AG04450 (cell line): ENCODE results near the gene IGFN1. TPM values are rescaled to one million over a fixed set of nuclear protein-coding genes. Genes with fewer than 3 reads are reported as not detected.
"Not testable (repeated sequence)": the region's sequence is repeated elsewhere in the genome, so short reads cannot be mapped to it uniquely, and the experiment has no call there.

Experiments used
- CTCF ChIA-PET: fragments of 300-600, 350-600 bp; formaldehyde crosslinking; extraction: SDS; loops from one replicate; lab custom pipeline; 2022; ENCODE audit warnings: antibody characterized with exemption, inconsistent platforms; lab: Charles Lee
- POLR2A ChIA-PET: fragments of 350-600 bp; formaldehyde crosslinking; extraction: SDS; loops from one replicate; lab custom pipeline; 2021; ENCODE audit warnings: antibody characterized with exemption, inconsistent platforms; lab: Yijun Ruan, JAX
- DNase-seq: peaks from one replicate; pipeline ENCODE4 v3.0.0-alpha.2; 2011; ENCODE audit warnings: low read depth, low spot score
- H3K27ac ChIP-seq: one replicate; pipeline ENCODE4 v1.5.1; 2012; ENCODE audit warnings: low read depth, low read length, control low read depth
- H3K27me3 ChIP-seq: one replicate; pipeline ENCODE4 v1.6.0; 2012; ENCODE audit warnings: low read length; ENCODE audit not compliant: control insufficient read depth, insufficient read depth
- H3K4me3 ChIP-seq: 2 replicates; pipeline ENCODE4 v1.5.1; 2011; ENCODE audit warnings: mild to moderate bottlenecking, low read depth, low read length, control low read depth
- H3K9me3 ChIP-seq: 2 replicates; pipeline ENCODE4 v1.5.1; 2012; ENCODE audit warnings: low read length; ENCODE audit not compliant: control insufficient read depth, insufficient read depth
- polyA plus RNA-seq: library from polyadenylated mRNA; depleted of rRNA; stranded (reverse); fragments of >200 nt; gene quantifications from 2 replicates; pipeline ENCODE4 v1.2.3, GENCODE V29; 2011
- TF ChIP-seq, protein P1 (sequence below): IDR thresholded peaks from 2 replicates; pipeline ENCODE4 v1.5.1; 2011; ENCODE audit warnings: low read depth, low read length, control low read depth, inconsistent platforms

The IGFN1 gene
- polyA plus RNA-seq, 1 experiment, result not detected

DNA sequence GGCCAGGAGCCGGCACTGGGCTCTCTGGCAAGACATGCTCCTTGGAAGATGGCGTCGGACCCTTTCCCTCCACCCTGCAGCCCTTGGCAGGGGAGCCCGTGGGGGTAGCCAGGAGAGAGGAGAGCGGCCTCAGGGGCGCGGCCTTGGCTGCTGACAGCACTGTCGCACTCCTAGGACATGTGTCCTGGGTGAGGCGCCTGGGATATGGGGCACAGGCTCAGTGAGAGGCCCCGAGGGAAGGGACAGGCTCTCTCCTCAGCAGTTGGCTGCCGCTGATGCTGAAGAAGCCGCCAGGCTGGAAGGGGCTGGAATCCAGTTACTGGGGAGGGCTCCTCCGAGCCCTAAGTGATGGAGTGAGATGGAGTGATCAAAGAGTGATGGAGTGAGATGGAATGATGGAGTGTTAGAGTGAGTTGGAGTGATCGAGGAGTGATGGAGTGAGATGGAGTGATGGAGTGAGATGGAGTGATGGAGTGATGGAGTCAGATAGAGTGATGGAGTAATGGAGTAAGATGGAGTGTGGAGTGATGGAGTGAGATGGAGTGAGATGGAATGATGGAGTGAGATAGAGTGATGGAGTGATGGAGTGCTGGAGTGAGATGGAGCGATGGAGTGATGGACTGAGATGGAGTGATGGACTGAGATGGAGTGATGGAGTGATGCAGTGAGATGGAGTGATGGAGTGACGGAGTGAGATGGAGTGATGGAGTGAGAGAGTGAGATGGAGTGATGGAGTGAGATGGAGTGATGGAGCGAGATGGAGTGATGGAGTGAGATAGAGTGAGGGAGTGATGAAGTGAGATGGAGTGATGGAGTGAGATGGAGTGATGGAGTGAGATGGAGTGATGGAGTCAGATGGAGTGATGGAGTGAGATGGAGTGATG lies 65.1 kb downstream of the IGFN1 start:
- peaks cover 3% of the 10 kb centered on the region; the same call in 1 of the 2 replicates for H3K9me3 ChIP-seq
- H3K27ac ChIP-seq, result no peak overlapping the region
- CTCF ChIA-PET, result interaction anchor here (0.6 to 2.5 kb wide), 6 partner anchors 7 to 192 kb away, joined by 4 to 89 read pairs (median 7); no protein-coding TSS in a partner anchor
- TF ChIP-seq, protein P1, sequence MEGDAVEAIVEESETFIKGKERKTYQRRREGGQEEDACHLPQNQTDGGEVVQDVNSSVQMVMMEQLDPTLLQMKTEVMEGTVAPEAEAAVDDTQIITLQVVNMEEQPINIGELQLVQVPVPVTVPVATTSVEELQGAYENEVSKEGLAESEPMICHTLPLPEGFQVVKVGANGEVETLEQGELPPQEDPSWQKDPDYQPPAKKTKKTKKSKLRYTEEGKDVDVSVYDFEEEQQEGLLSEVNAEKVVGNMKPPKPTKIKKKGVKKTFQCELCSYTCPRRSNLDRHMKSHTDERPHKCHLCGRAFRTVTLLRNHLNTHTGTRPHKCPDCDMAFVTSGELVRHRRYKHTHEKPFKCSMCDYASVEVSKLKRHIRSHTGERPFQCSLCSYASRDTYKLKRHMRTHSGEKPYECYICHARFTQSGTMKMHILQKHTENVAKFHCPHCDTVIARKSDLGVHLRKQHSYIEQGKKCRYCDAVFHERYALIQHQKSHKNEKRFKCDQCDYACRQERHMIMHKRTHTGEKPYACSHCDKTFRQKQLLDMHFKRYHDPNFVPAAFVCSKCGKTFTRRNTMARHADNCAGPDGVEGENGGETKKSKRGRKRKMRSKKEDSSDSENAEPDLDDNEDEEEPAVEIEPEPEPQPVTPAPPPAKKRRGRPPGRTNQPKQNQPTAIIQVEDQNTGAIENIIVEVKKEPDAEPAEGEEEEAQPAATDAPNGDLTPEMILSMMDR, result no peak
- peaks cover 14% of the 10 kb centered on the region for H3K27me3 ChIP-seq
- POLR2A ChIA-PET, result no interaction called here
- no peak overlapping the region for H3K4me3 ChIP-seq
- no peak for DNase-seq

DNA sequence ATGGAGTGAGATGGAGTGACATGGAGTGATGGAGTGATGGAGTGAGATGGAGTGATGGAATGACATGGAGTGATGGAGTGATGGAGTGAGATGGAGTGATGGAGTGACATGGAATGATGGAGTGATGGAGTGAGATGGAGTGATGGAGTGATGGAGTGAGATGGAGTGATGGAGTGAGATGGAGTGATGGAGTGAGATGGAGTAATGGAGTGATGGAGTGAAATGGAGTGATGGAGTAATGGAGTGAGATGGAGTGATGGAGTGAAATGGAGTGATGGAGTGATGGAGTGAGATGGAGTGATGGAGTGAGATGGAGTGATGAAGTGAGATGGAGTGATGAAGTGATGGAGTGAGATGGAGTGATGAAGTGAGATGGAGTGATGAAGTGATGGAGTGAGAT lies 67.5 kb downstream of the IGFN1 start:
- CTCF ChIA-PET, result interaction anchor here (0.6 kb wide), 1 partner anchor 103 kb away, joined by 3 read pairs; no protein-coding TSS in a partner anchor
- H3K4me3 ChIP-seq, H3K9me3 ChIP-seq, H3K27me3 ChIP-seq, H3K27ac ChIP-seq, POLR2A ChIA-PET, DNase-seq: not testable (repeated sequence)

DNA sequence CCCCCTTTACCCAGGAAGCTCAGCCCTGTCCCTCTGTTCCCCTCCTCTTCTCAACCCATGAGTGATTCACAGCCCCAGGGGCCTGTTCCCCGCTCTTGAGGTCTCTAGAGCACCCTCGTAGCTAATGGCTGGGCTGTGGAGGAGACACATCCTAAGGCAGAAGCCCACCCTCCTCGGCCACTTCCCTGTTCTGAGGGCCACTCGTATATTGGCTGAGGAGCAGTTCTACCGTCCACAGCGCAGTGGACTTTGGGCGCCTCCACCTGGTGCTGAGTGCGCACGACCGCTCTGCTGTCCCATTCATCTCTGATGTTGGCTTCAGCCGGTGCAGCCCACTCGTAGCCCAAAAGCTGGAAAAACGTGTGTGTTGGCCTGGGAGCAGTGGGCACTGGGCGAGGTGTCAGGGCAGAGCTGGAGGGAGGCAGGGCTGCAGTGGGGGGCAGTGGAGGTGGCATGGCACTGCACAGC lies 68.2 kb downstream of the IGFN1 start:
- Histone ChIP-seq H3K9me3 (peaks cover 3% of the 10 kb centered on the region; the same call in 1 of the 2 replicates), H3K27me3 (no peaks in the 10 kb centered on the region), H3K27ac (no peak overlapping the region), H3K4me3 (no peak overlapping the region)
- ChIA-PET CTCF (interaction anchor here (0.6 to 1.4 kb wide), 3 partner anchors 88 to 103 kb away, joined by 3 to 7 read pairs (median 5); no protein-coding TSS in a partner anchor), POLR2A (no interaction called here)
- TF ChIP-seq, protein P1, result no peak
- no peak for DNase-seq

DNA sequence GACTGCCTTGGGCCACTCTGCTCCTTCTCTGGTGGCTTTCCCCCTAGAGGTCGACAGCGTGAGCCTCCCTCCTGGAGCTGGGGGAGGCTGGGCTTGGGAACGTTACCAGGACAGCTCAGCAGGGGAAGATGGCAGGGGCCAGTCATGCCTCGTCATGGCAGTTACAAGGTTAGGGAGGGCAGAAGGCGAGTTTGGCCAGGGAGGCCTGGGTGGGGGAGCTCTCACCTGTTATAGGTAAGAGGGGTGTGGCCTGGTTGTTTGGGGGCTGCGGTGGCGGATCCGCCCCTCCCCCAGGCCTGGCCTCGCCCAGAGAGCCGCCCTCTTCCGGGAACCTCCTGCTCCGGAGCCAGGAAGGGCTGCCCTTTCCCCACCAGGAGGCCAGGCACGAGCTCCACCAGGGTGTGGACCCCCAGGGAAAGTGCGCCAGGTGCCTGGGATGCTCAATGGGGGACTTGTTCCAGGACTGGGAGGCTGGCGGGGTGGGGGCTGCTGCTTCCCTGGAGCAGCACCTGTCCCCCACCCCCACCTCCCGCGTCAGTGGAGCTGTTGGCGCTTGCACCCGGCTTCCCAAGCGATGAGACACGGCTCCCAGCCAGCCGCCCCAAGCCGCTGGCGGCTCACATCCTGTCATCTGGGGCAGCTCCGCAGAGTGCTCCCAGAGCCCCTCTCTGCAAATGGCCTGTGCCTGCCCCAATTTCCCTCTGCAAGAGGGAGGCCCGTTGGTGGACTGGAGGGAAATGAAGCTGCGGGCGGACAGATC lies 69.0 kb downstream of the IGFN1 start:
- POLR2A ChIA-PET, result interaction anchor here (0.7 kb wide), 1 partner anchor 9 kb away, joined by 3 read pairs; no protein-coding TSS in a partner anchor
- TF ChIP-seq, protein P1, result no peak
- no peaks in the 10 kb centered on the region for H3K27me3 ChIP-seq
- CTCF ChIA-PET, result interaction anchor here (0.7 to 1.4 kb wide), 5 partner anchors 87 to 188 kb away, joined by 3 to 7 read pairs (median 5); no protein-coding TSS in a partner anchor
- DNase-seq, result no peak
- no peak overlapping the region for H3K4me3 ChIP-seq
- no peak overlapping the region for H3K27ac ChIP-seq
- H3K9me3 ChIP-seq, result peaks cover 3% of the 10 kb centered on the region; the same call in 1 of the 2 replicates

DNA sequence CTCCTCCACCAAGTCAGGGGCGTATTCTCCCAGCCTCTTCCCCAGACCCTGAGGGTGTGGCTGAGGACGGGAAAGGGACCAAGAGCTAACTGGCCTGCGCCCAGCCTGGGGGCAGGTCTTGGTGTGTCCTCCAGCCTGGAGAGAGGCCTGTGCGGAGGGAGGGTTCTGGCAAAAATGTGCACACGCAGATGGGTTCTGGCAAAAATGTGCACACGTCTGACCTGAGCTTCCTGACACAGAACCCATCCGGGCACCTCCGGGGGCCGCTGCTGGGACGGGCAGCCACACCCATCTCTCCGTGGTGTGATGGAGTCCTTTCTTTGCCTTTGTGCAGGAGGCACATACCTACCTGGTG lies 69.6 kb downstream of the IGFN1 start:
- POLR2A ChIA-PET, result interaction anchor here (0.7 kb wide), 1 partner anchor 8 kb away, joined by 3 read pairs; no protein-coding TSS in a partner anchor
- H3K27me3 ChIP-seq, result no peaks in the 10 kb centered on the region
- H3K9me3 ChIP-seq, result peaks cover 3% of the 10 kb centered on the region; the same call in 1 of the 2 replicates
- no peak overlapping the region for H3K27ac ChIP-seq
- TF ChIP-seq, protein P1, result no peak
- no peak for DNase-seq
- CTCF ChIA-PET, result interaction anchor here (0.7 to 1.4 kb wide), 4 partner anchors 87 to 188 kb away, joined by 3 to 6 read pairs (median 4); no protein-coding TSS in a partner anchor
- H3K4me3 ChIP-seq, result no peak overlapping the region
